ENCODE measurements around the gene ANKRD6.
"Not testable (repeated sequence)": the region's sequence is repeated elsewhere in the genome, so short reads cannot be mapped to it uniquely, and the experiment has no call there.

ANKRD6 gene

GRCh38 chr6:89432875-89433251 lies at the start of gene ANKRD6:
Gene ANKRD6 (plus strand): TSS chr6:89433152. CDS start chr6:89566977, 133,825 bp downstream.
- peak; percentile 76 to 84 (median 79) for DNase-seq (ENCODE audit: low read depth in 3 of 3)

DNA sequence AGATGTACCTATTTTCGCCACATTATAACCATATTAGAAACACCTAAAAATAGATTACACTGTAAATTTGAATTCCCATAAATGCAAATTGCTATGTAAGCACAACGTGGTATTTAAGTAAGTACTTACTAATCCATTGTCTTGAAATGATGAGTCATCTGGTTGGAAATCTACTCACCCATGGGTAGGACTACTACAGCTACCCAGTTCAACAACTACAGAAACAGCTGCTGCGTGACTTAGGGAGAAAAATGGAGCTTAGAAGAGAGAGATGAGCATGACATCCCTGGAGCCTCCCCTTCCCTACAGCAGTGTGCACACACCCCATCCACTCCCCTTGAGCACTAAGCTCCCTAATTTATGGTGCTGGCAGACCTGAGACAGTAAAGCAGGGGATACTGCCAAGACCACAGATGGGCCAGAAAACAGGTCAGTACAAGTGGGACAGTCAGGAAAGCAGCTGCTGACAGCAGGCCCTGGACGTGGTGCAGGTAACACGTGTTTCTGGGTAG lies 47.7 kb upstream of the ANKRD6 start:
- no peak for DNase-seq (ENCODE audit: low read depth in 3 of 3)

GRCh38 chr6:89385846-89386245 lies 47.1 kb upstream of the ANKRD6 start:
- no peak for DNase-seq (ENCODE audit: low read depth in 3 of 3)

DNA sequence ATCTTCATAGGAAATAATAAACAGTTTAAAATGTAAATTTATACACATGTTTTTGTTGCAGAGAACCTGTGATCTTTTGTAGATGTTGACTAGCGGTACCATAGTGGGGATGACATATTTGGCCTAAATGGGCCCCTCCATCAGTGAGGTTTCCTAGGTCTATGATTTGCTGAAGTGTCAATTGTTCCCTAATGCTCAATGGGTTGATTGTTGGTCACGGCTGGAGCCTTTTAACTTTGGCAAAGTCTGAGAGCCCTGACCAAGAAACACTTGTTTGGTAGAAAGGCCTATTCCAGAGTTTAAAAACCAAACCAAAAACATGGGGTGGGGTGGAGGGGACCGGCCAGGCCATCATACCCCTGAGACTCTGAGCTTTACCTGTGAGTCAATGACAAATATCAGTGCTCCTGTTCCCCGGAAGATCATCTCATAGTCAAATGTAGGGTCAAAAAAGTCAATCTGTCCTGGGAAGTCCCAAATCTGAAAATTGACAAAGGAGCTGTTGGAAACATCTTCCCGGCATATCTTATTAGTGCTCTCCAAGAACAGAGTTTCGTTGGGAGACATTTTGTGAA lies 45.9 kb upstream of the ANKRD6 start:
- DNase-seq (ENCODE audit: low read depth in 3 of 3) = no peak

GRCh38 chr6:89387516-89388201 lies 45.3 kb upstream of the ANKRD6 start:
- DNase-seq (ENCODE audit: low read depth in 3 of 3) = no peak

DNA sequence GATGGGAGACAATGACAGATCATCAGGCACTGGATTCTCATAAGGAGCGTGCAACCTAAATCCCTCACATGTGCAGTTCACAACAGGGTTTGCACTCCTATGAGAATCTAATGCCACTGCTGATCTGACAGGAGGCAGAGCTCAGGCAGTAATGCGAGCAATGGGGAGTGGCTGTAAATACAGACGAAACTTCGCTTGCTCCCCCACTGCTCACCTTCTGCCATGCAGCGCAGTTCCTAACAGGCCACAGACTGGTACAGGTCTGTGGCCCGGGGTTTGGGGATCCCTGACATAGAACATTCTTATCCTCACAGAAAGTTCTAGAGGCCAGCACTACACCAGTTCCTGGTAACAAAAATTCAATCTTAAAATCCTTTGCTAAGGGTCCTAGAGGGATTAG lies 44.1 kb upstream of the ANKRD6 start:
- no peak for DNase-seq (ENCODE audit: low read depth in 3 of 3)

DNA sequence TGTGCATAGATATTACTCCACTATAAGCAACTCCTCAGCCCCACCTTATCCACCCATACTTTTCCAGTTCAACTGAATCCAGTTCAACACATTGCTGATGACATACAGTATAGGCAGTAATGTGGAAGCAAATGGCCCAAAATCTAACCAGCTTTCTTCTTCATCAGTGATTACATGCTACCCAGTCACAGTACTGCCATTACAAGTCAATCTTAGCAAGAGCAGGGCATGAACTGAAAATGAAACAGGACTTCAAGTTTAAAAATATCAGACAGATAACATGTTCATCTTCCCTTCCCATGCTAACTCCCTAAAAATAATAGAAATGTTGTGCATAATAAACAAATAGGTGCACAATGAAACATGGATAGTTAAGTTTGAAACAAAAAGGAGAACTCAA lies 40.1 kb upstream of the ANKRD6 start:
- DNase-seq (ENCODE audit: low read depth in 3 of 3) = no peak

DNA sequence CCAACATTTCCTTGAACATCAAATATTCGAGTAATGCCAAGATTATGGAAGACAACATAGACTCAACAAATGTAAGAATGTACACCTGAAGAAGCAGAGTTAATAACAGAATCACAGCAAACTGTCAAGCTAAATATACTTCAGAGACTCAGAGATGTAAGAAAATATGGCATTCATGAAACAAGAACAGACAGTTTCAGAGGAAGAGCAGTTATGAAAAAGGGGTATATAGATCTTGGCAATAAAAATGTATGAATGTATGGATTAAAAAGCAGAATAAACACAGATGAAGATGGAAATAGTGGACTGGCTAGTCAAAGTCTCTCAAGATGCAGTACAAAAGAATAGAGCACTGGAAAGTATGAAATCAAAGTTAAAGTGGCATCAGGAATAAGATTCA lies 39.3 kb upstream of the ANKRD6 start:
- no peak for DNase-seq (ENCODE audit: low read depth in 3 of 3)

GRCh38 chr6:89397884-89398283 lies 35.1 kb upstream of the ANKRD6 start:
- DNase-seq (ENCODE audit: low read depth in 3 of 3) = not testable (repeated sequence)

- DNase-seq (ENCODE audit: low read depth in 3 of 3) = no peak
Measured at GRCh38 chr6:89398762-89399525, 34.0 kb upstream of the ANKRD6 start.

DNA sequence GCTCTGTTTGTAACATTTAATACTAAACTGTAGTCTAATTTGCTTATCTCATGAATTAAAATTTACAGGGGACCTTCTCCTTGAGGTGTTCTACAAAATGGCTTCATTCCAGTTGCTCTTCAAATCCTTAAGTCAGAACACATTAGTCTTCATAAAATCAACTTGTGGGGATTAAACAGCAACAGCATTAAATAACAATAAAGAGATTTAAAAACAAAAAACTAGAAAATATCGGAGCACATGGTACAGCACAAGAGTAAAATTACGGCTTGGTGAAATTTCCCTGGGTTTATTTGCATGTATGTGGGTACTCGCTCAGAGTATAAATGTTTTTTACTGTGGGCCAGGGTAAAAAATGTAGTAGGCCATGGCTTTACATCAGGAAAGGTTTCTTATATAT lies 32.9 kb upstream of the ANKRD6 start:
- no peak for DNase-seq (ENCODE audit: low read depth in 3 of 3)

- no peak for DNase-seq (ENCODE audit: low read depth in 3 of 3)
Measured at GRCh38 chr6:89400912-89401399, 32.0 kb upstream of the ANKRD6 start.

GRCh38 chr6:89402776-89403175 lies 30.2 kb upstream of the ANKRD6 start:
- DNase-seq (ENCODE audit: low read depth in 3 of 3) = no peak

GRCh38 chr6:89404512-89404911 lies 28.4 kb upstream of the ANKRD6 start:
- no peak for DNase-seq (ENCODE audit: low read depth in 3 of 3)

- DNase-seq (ENCODE audit: low read depth in 3 of 3) = no peak
Measured at GRCh38 chr6:89406141-89406540, 26.8 kb upstream of the ANKRD6 start.

- DNase-seq (ENCODE audit: low read depth in 3 of 3) = no peak
Measured at GRCh38 chr6:89409461-89410035, 23.4 kb upstream of the ANKRD6 start.

DNA sequence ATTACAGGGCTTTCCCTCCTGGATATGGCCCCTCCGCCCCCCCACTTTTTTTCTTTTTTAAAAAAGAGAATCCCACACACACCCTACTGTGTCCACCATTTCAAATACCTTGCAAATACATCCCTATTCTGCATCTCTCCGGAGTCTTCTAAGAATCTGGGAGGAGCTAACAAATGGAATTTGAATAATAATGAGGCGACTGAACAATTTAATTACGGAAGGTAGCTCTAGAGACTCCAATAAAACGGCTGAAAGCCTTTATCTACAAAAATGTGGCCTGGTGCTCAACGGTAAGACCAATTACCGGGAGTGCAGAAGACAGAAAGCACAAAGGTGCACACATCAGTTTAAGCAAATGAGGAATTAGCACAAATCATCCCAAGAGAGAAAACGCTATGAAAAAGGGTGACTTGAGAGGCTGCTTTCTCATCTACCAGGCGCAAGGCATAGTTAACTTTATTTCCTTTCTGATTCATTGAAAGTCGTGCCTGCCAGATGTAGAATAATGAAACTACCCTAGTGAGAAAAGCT lies 22.7 kb upstream of the ANKRD6 start:
- no peak for DNase-seq (ENCODE audit: low read depth in 3 of 3)

- DNase-seq (ENCODE audit: low read depth in 3 of 3) = no peak
Measured at GRCh38 chr6:89410788-89411144, 22.2 kb upstream of the ANKRD6 start.

- DNase-seq (ENCODE audit: low read depth in 3 of 3) = peak in 2 of 3 experiments; percentile 2 to 26
Measured at GRCh38 chr6:89411145-89412070, 21.5 kb upstream of the ANKRD6 start.

- DNase-seq (ENCODE audit: low read depth in 3 of 3) = peak; percentile 29 to 52 (median 41)
Measured at GRCh38 chr6:89412071-89413005, 20.6 kb upstream of the ANKRD6 start, which contains the start of gene RRAGD. Gene RRAGD (minus strand): TSS chr6:89412273. CDS start chr6:89411993, 280 bp downstream.

All from stimulated activated CD4-positive, alpha-beta T cell treated with anti-CD3 and anti-CD28 coated beads, TNF-alpha, amount 100 ng/mL, for 4 hours (primary cell).